ENCODE measurements around the gene CBL. TPM values are rescaled to one million over a fixed set of nuclear protein-coding genes. Genes with fewer than 3 reads are reported as not detected.

The CBL gene
- total and polyA plus RNA-seq, 3 donors from 2014 or later, result 58.5 to 65.7 (median 59.3) TPM

DNA sequence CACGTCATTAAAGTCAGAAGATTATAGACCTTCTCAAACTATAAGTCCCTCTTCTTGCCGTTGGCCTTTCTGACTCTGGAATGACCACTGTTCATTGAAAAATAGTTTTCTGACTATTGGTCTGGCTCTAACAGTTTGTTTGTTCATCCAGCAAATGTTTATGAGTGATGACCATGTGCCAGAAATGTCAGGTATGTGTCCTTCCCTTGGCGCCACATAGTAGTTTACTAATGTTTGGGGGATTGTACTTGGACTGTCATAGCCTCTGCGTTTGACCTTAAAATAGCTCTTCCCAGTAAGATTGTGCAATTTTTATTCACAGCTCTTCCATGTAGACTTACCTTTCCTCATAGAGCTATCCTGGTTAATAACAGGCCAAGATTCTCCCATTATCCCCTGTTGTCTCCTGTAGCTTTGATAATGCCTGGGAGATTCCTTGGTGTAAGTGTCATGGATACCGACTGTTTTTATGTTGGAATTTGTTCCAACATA is 97.1 kb downstream of the CBL start:
- no peak overlapping the region for H3K27ac ChIP-seq
- H3K27me3 ChIP-seq, result no peaks in the 10 kb centered on the region
- intact Hi-C loops (cut with DNase I; ENCODE audit: low total_unique reads), result no loop called here
- H3K4me3 ChIP-seq, result no peak overlapping the region
- peaks cover 12% of the 10 kb centered on the region for H3K4me1 ChIP-seq
- WGBS, 2 donors, result 90 to 92% methylated on average over 5 of the region's 5 CpGs
- no peaks in the 10 kb centered on the region for H3K36me3 ChIP-seq (ENCODE audit: low read depth, missing control alignments)
- no peak for TF ChIP-seq CTCF (IDR thresholded peaks at IDR 0.05)
- no peak for TF ChIP-seq POLR2A (IDR thresholded peaks at IDR 0.05)
- H3K9me3 ChIP-seq, result no peaks in the 10 kb centered on the region
- DNase-seq, result no peak

- Histone ChIP-seq H3K4me3 (no peak overlapping the region), H3K36me3 (ENCODE audit: low read depth, missing control alignments) (no peaks in the 10 kb centered on the region), H3K4me1 (peaks cover 12% of the 10 kb centered on the region), H3K9me3 (no peaks in the 10 kb centered on the region), H3K27ac (peak overlapping the region in 1 of 2 donors; percentile 70), H3K27me3 (no peaks in the 10 kb centered on the region)
- TF ChIP-seq CTCF (IDR thresholded peaks at IDR 0.05), result no peak
- DNase-seq, result no peak
- 86 to 94% methylated on average over 7 of the region's 7 CpGs for WGBS, 2 donors
- intact Hi-C loops (cut with DNase I; ENCODE audit: low total_unique reads), result no loop called here
These were observed 99.6 kb downstream of the CBL start for GRCh38 chr11:119305556-119306372.

DNA sequence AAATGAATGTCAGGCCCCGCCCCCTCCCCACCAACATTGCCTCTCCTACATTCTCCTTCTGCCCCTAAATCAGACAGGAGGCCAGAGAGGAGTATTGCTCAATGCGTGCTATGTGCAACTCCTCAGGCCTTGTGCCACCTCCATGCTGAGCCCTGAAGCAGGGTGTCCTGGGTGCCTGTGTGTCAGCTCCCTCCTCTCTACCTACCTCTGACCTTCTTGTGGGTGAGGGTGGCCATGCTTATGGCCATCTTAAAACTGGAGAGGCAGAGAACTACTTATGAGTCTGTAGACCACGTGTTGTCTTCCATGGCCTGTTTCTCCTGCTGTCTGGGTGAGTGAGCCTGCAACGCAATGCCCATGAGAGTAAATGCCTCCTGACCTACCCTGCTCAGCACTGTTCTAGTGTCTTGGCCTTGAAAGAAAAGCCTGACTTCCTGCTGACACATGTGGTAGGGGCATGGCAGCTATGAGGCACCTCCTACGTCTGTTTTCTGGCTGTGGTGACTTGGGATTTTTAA is 100.3 kb downstream of the CBL start:
- Histone ChIP-seq H3K4me1 (peaks cover 12% of the 10 kb centered on the region), H3K4me3 (no peak overlapping the region), H3K27me3 (no peaks in the 10 kb centered on the region), H3K27ac (peak overlapping the region in 1 of 2 donors; percentile 70), H3K36me3 (ENCODE audit: low read depth, missing control alignments) (no peaks in the 10 kb centered on the region), H3K9me3 (no peaks in the 10 kb centered on the region)
- intact Hi-C loops (cut with DNase I; ENCODE audit: low total_unique reads), result no loop called here
- 52 to 55% methylated on average over 5 of the region's 5 CpGs for WGBS, 2 donors
- TF ChIP-seq POLR2A (IDR thresholded peaks at IDR 0.05) (no peak), CTCF (IDR thresholded peaks at IDR 0.05) (no peak)
- peak; percentile 66 for DNase-seq

GRCh38 chr11:119307219-119307618 is 101.1 kb downstream of the CBL start:
- no peaks in the 10 kb centered on the region for H3K9me3 ChIP-seq
- no peak for DNase-seq
- no peak for TF ChIP-seq CTCF (IDR thresholded peaks at IDR 0.05)
- no peak for TF ChIP-seq POLR2A (IDR thresholded peaks at IDR 0.05)
- no peak overlapping the region for H3K4me3 ChIP-seq
- H3K27me3 ChIP-seq, result no peaks in the 10 kb centered on the region
- peaks cover 12% of the 10 kb centered on the region for H3K4me1 ChIP-seq
- intact Hi-C loops (cut with DNase I; ENCODE audit: low total_unique reads), result no loop called here
- 58 to 77% methylated on average over 1 of the region's 1 CpG for WGBS, 2 donors
- no peaks in the 10 kb centered on the region for H3K36me3 ChIP-seq (ENCODE audit: low read depth, missing control alignments)
- H3K27ac ChIP-seq, result peak overlapping the region; percentile 51 to 60
